ENCODE results near the gene PLPPR1. TPM values are rescaled to one million over a fixed set of nuclear protein-coding genes. Genes with fewer than 3 reads are reported as not detected.
A peak's percentile ranks its signal among the peaks of the same experiment; 100 is the strongest.

Gene PLPPR1
- total RNA-seq, 1 experiment from 2014 or later = 0.15 TPM

GRCh38 chr9:101047848-101048397 is 19.4 kb downstream of the PLPPR1 start:
- no peak for DNase-seq (ENCODE audit: low spot score)

DNA sequence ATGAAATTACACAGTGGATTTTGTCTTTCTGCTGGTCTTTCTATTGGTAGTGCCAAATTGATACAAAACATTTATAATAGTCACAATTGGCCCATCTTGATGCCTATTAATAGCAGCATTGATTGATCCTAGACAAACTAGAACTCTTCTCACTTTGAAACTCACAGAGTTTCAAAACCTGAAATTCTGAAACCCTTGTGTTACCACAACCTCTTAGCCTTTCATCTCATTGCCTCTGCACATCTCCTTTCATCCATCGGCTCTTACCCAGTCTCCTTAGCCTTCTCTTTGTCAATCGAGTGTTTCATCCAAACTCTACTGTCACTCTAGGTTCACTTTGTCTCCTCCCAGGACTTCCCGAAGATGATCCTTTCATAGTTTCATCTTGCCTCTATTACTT is 22.1 kb downstream of the PLPPR1 start:
- no peak for DNase-seq (ENCODE audit: low spot score)

GRCh38 chr9:101054657-101055056 is 26.1 kb downstream of the PLPPR1 start:
- DNase-seq (ENCODE audit: low spot score) = no peak

DNA sequence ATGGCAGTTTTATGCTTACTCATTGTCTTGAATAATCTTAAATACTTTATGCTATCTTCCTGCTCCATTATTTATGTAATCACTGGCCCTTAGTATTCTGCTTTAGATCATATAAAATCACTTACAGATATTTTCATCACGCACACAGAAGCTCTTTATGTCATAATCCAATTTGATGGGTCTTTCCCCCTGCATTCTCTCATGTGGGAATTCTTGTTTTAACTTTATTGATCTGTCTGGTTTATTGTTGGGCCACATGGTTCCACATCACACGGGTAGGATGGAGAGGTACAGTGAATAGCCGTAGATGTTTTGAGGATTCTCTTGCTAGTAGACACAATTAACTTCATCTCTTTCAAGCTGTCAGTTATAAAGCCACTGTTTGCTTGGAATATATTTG is 27.0 kb downstream of the PLPPR1 start:
- DNase-seq (ENCODE audit: low spot score) = no peak

- DNase-seq (ENCODE audit: low spot score) = no peak
These were observed 34.2 kb downstream of the PLPPR1 start for GRCh38 chr9:101062686-101063085.

DNA sequence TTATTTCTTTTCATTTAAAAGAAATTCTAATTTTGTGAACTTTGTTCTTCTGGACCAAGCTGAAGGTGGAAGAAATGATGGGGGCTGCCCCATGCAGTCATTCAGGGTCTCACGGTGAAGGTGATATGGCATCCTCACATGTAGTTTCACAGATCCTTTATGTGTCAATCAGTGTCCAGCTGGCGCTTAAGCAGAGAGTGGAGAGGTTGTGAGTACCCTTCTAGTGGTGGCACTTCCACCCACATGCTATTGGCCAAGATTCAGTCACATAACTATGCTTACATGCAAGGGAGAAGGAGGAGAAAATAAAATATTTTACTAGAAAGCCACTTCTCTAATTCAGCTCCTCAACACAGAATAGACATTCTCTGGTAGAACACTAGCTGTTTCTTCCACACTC is 34.7 kb downstream of the PLPPR1 start:
- DNase-seq (ENCODE audit: low spot score) = no peak

- DNase-seq (ENCODE audit: low spot score) = no peak
These were observed 35.7 kb downstream of the PLPPR1 start for GRCh38 chr9:101064206-101064605.

DNA sequence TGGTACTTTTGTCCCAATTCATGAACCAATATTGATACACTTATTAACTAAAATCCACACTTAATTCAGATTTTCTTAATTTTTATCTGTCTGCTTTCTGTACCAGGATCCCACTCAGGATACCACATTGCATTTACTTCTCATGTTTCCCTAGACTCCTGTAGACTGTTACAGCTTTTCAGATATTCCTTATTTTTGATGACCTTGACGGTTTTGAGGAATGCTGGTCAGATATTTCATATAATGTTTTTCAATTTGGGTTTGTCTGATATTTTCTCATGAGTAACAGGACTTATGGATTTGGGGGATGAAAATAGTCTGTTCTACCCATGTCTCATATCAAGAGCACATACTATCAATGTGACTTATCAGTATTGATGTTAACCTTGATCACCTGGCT is 37.4 kb downstream of the PLPPR1 start:
- no peak for DNase-seq (ENCODE audit: low spot score)

GRCh38 chr9:101068696-101069095 is 40.2 kb downstream of the PLPPR1 start:
- DNase-seq (ENCODE audit: low spot score) = no peak

GRCh38 chr9:101072259-101072658 is 43.7 kb downstream of the PLPPR1 start:
- DNase-seq (ENCODE audit: low spot score) = no peak

GRCh38 chr9:101073122-101073521 is 44.6 kb downstream of the PLPPR1 start:
- DNase-seq (ENCODE audit: low spot score) = no peak

- DNase-seq (ENCODE audit: low spot score) = no peak
These were observed 53.1 kb downstream of the PLPPR1 start for GRCh38 chr9:101081641-101082040.

- no peak for DNase-seq (ENCODE audit: low spot score)
These were observed 55.1 kb downstream of the PLPPR1 start for GRCh38 chr9:101083448-101084202.

DNA sequence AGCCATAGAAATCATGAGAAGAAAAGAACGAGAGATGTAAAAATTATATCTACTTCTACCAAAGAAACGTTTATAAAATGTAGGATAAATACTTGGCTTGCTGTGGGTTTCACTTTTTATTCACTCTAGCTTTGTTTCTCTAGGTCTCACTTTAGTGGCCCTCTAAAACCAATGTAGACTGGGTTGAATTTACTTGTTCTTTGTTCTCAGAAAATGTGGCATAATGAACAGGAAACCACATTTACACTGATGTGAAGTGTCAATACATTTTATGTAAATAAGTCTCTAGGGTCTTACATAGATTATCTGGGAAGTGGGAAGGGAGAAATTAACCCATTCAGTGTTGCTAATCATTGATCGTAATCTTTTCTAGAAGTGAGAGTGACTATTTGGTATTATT is 58.9 kb downstream of the PLPPR1 start:
- no peak for DNase-seq (ENCODE audit: low spot score)

DNA sequence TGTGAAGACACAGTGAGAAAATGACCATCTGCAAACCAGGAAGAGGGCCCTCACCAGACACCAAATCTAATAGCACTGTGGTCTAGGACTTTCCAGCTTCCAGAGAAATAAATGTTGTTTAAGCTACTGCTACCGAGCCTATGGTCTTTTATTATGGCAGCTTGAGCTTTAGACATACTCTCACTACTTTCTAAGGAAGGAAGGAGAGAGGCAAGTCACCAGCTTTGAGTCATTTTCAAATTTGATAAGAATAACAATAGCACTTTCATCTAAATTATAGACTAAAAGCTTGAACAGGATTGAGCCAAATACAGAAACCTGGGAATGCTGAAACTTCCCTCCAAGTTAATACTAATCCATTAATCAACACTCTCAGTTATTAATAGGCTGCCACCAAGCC is 64.4 kb downstream of the PLPPR1 start:
- DNase-seq (ENCODE audit: low spot score) = no peak

DNA sequence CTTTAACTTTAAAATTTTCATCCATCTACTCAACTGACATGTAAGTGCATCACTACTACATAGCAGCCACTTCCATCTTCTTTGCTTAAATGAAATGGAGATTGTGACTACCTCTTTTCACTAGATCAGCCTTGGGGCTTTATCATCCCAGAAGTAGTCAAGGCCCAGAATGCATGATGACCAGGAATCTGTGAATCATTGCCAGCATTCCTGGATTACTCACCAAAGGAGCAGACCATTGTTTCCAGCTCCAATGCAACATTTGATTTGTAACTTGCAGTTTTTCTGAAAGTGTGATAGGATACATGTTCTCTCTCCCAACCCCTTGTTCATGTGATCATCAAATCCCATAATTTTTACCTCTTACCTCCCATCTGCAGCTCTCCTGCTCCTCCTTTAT is 65.1 kb downstream of the PLPPR1 start:
- no peak for DNase-seq (ENCODE audit: low spot score)

GRCh38 chr9:101094686-101095085 is 66.2 kb downstream of the PLPPR1 start:
- DNase-seq (ENCODE audit: low spot score) = no peak

DNA sequence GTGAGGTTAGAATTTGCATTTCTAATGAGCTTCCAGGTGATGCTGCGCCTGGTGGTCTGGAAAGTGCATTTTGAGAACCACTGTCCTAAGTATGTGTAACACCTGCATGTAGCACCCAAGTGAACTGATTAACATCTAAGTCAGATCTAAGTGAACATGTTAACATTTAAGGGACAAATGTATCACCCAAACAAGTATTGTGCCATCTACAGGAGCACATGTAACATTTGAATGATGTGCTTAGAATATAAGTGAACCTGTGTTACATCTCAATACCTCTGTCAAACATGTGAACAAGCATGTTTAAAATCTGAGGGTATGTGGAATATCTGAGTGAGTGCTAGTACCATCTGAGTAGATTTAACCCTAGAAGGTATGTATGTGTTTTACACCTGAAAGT is 68.7 kb downstream of the PLPPR1 start:
- DNase-seq (ENCODE audit: low spot score) = no peak

DNA sequence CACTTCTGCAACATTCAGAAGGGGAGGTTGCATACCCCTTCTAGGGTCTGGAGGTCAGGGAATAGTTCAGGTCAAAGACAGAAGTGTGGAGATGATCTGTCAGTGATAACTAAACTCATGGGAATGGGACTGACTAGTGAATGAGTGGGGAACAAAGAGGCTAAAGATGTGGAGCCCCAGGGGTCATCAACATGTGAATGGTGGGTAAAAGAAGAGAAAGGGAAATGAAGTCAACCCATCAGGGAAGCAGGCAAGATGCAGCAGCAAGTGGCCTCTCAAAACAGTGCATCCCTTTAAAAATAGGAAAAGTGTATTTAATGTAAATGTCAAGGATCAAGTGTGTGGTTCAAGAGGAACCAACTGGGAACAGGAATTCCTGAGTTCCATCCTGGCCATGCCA is 69.9 kb downstream of the PLPPR1 start:
- DNase-seq (ENCODE audit: low spot score) = no peak

DNA sequence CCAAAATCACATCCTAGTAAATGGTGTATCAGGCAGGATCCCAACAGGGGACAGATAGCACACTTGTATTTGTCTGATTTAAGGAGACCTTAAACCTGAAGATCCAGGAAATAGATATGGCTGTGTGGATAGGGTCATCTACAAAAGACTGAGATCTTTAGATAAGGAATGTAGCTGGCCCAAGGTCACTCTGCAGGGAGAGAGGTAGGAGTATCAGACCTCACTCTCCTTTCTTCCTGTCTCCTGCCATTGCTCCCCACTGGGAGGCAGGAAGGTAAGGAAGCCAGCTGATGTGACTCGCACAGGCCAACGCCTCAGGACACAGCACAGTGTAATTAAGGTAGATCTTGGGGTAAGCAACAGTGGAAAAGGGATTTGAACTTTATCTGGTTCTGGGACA is 85.8 kb downstream of the PLPPR1 start:
- DNase-seq (ENCODE audit: low spot score) = no peak

- no peak for DNase-seq (ENCODE audit: low spot score)
These were observed 86.6 kb downstream of the PLPPR1 start for GRCh38 chr9:101115102-101115501.

GRCh38 chr9:101117161-101117560 is 88.6 kb downstream of the PLPPR1 start:
- DNase-seq (ENCODE audit: low spot score) = no peak

- DNase-seq (ENCODE audit: low spot score) = peak; percentile 75
These were observed 90.8 kb downstream of the PLPPR1 start for GRCh38 chr9:101119206-101119819.

Data from HT-29 (cell line).